ENCODE measurements around the gene PREX1. TPM values are rescaled to one million over a fixed set of nuclear protein-coding genes. Genes with fewer than 3 reads are reported as not detected.
A peak's percentile ranks its signal among the peaks of the same experiment; 100 is the strongest.

PREX1 gene
- total and polyA plus RNA-seq, 10 donors, result 36.7 to 279 (median 157) TPM

- TF ChIP-seq POLR2AphosphoS5 (IDR thresholded peaks at IDR 0.05) (no peak), POLR2A (IDR thresholded peaks at IDR 0.05) (no peak), CTCF (IDR thresholded peaks at IDR 0.05 in 8 of 11, conservative IDR thresholded peaks at IDR 0.05 in 3 of 11) (no peak)
- H3K27ac ChIP-seq, result peak overlapping the region in 7 of 8 donors; percentile 13 to 66 (median 23)
- no peaks in the 10 kb centered on the region for H3K27me3 ChIP-seq (replicated peaks in 1 of 7)
- H3K36me3 ChIP-seq, result no peaks in the 10 kb centered on the region
- H3K4me3 ChIP-seq, result no peak overlapping the region
- no peaks in the 10 kb centered on the region for H3K9me3 ChIP-seq
- peaks cover 0 to 25% (median 9%) of the 10 kb centered on the region in 6 donors for H3K4me1 ChIP-seq
- DNase-seq, result no peak
- 66 to 73% (median 69%) methylated on average over 11 of the region's 11 CpGs for WGBS, 5 donors
- intact Hi-C loops (cut with DNase I; ENCODE audit: low total_unique reads), result no loop called here
These were observed 11.5 kb upstream of the PREX1 start for GRCh38 chr20:48839154-48839917.

GRCh38 chr20:48837014-48837413, 9.2 kb upstream of the PREX1 start:
- intact Hi-C loops (cut with DNase I; ENCODE audit: low total_unique reads), result no loop called here
- WGBS, 5 donors, result 73 to 87% (median 80%) methylated on average over 3 of the region's 3 CpGs

GRCh38 chr20:48835390-48835789, 7.6 kb upstream of the PREX1 start:
- no peak for TF ChIP-seq POLR2A (IDR thresholded peaks at IDR 0.05)
- no peak for TF ChIP-seq POLR2AphosphoS5 (IDR thresholded peaks at IDR 0.05)
- TF ChIP-seq CTCF (IDR thresholded peaks at IDR 0.05 in 8 of 11, conservative IDR thresholded peaks at IDR 0.05 in 3 of 11), result no peak
- Histone ChIP-seq H3K4me3 (no peak overlapping the region), H3K4me1 (peaks cover 19 to 48% (median 30%) of the 10 kb centered on the region in 6 donors), H3K27me3 (replicated peaks in 1 of 7) (no peaks in the 10 kb centered on the region), H3K27ac (no peak overlapping the region), H3K9me3 (no peaks in the 10 kb centered on the region), H3K36me3 (no peaks in the 10 kb centered on the region)
- DNase-seq, result no peak
- intact Hi-C loops (cut with DNase I; ENCODE audit: low total_unique reads), result no loop called here
- WGBS, 5 donors, result 95 to 100% (median 97%) methylated on average over 2 of the region's 2 CpGs

More at GRCh38 chr20:48837014-48837413, 9.2 kb upstream of the PREX1 start:
- DNase-seq, result no peak
- no peak overlapping the region for H3K4me3 ChIP-seq
- H3K36me3 ChIP-seq, result no peaks in the 10 kb centered on the region
- peaks cover 10 to 35% (median 19%) of the 10 kb centered on the region in 6 donors for H3K4me1 ChIP-seq
- TF ChIP-seq POLR2AphosphoS5 (IDR thresholded peaks at IDR 0.05) (no peak), POLR2A (IDR thresholded peaks at IDR 0.05) (no peak), CTCF (IDR thresholded peaks at IDR 0.05 in 8 of 11, conservative IDR thresholded peaks at IDR 0.05 in 3 of 11) (no peak)
- no peaks in the 10 kb centered on the region for H3K27me3 ChIP-seq (replicated peaks in 1 of 7)
- H3K27ac ChIP-seq, result peak overlapping the region in 2 of 8 donors; percentile 4 to 31
- no peaks in the 10 kb centered on the region for H3K9me3 ChIP-seq

DNA sequence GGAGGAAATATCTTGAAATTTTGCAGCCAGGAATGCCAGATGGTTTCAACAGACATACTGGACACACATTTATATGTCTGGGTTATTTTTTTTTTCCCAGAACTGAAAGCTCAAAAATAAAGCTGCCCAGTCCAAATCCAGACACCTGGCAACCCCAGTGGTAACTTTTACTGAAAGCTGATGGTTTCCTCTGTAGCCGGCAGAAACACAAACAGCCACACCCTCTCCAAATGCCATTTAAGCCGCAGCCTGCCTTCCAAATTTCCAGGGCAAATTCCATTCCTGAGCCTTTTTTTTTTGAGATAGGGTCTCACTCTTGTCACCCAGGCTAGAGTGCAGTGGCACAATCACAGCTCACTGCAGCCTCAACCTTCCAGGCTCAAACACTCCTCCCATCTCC, 6.5 kb upstream of the PREX1 start:
- no peak overlapping the region for H3K4me3 ChIP-seq
- no peak for DNase-seq
- no peaks in the 10 kb centered on the region for H3K9me3 ChIP-seq
- peaks cover 19 to 53% (median 27%) of the 10 kb centered on the region in 6 donors for H3K4me1 ChIP-seq
- intact Hi-C loops (cut with DNase I; ENCODE audit: low total_unique reads), result no loop called here
- WGBS, 5 donors, result 51 to 96% (median 63%) methylated on average over 2 of the region's 2 CpGs
- no peaks in the 10 kb centered on the region for H3K27me3 ChIP-seq (replicated peaks in 1 of 7)
- no peak overlapping the region for H3K27ac ChIP-seq
- TF ChIP-seq CTCF (IDR thresholded peaks at IDR 0.05 in 8 of 11, conservative IDR thresholded peaks at IDR 0.05 in 3 of 11) (no peak), POLR2A (IDR thresholded peaks at IDR 0.05) (no peak), POLR2AphosphoS5 (IDR thresholded peaks at IDR 0.05) (no peak)
- H3K36me3 ChIP-seq, result no peaks in the 10 kb centered on the region

Data from spleen (tissue), 11 donors.